NB4 (cell line): ENCODE results near the gene AP1G1.
"Not testable (repeated sequence)": the region's sequence is repeated elsewhere in the genome, so short reads cannot be mapped to it uniquely, and the experiment has no call there.

ENCODE experiments used
- DNase-seq: peaks from one replicate; pipeline ENCODE4 v3.0.0; 2010; ENCODE audit warnings: low read depth
- H3K4me3 ChIP-seq: one replicate; pipeline ENCODE4 v1.5.1; 2011; ENCODE audit warnings: mild to moderate bottlenecking, low read depth, low read length, moderate library complexity
- MYC ChIP-seq: IDR thresholded peaks from 2 replicates; pipeline ENCODE4 v1.6.1; 2011; ENCODE audit warnings: low read depth, low read length
- POLR2A ChIP-seq: IDR thresholded peaks from 2 replicates; pipeline ENCODE4 v1.6.1; 2011; ENCODE audit warnings: mild to moderate bottlenecking; ENCODE audit not compliant: insufficient read length; ENCODE audit errors: extremely low read depth
- TF ChIP-seq, protein P1 (sequence below): IDR thresholded peaks from 2 replicates; pipeline ENCODE4 v1.6.1; 2011; ENCODE audit warnings: low read depth, low read length
- TF ChIP-seq, protein P2 (sequence below): IDR thresholded peaks from one replicate; pipeline ENCODE4 v1.5.1; 2012; ENCODE audit warnings: low read depth, low read length

The AP1G1 gene

DNA sequence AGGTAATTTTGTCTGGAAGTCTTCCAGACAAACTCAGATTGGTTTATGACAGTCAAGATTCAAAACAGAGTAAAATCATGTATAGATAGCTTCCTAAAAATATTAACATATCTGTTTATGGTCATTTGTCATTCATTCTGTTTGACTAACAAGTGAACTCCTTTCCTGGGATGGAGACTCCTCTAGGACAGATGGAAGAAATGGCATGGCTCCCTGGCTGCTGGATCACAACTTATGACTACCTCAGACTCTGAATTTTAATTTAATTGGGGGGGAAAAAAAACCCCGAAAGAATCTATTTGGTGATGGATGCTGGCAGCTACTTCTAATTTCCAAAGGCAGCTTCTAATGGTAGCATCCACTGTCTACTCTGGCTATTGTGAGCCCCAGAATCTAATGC is 118.7 kb downstream of the AP1G1 start:
- DNase-seq: no peak
- no peak overlapping the region for H3K4me3 ChIP-seq
- TF ChIP-seq, protein P1, sequence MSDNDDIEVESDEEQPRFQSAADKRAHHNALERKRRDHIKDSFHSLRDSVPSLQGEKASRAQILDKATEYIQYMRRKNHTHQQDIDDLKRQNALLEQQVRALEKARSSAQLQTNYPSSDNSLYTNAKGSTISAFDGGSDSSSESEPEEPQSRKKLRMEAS: no peak
- TF ChIP-seq POLR2A: no peak
- no peak for TF ChIP-seq MYC
- TF ChIP-seq, protein P2, sequence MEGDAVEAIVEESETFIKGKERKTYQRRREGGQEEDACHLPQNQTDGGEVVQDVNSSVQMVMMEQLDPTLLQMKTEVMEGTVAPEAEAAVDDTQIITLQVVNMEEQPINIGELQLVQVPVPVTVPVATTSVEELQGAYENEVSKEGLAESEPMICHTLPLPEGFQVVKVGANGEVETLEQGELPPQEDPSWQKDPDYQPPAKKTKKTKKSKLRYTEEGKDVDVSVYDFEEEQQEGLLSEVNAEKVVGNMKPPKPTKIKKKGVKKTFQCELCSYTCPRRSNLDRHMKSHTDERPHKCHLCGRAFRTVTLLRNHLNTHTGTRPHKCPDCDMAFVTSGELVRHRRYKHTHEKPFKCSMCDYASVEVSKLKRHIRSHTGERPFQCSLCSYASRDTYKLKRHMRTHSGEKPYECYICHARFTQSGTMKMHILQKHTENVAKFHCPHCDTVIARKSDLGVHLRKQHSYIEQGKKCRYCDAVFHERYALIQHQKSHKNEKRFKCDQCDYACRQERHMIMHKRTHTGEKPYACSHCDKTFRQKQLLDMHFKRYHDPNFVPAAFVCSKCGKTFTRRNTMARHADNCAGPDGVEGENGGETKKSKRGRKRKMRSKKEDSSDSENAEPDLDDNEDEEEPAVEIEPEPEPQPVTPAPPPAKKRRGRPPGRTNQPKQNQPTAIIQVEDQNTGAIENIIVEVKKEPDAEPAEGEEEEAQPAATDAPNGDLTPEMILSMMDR: no peak

DNA sequence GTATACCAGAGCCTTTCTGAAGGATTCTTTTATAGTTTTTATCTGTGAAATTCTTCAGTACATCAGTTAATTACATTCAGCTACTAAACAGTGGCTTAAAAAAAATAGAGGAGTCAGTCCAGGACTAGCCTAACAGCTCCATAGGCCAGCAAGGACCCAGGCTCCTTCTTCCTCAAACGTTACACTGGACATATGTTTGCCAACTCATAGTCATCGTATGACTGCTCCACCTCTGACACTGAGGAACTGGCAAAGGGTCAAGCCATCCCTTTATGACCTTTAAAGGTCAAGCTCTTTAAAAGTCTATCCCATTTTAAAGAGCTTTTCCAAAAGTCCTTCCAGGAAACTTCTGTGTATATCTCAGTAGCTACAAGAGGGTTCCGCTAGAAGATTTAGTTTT is 120.8 kb downstream of the AP1G1 start:
- no peak overlapping the region for H3K4me3 ChIP-seq
- DNase-seq: no peak
- TF ChIP-seq MYC: no peak
- TF ChIP-seq, protein P2: no peak
- TF ChIP-seq, protein P1: no peak
- TF ChIP-seq POLR2A: no peak

GRCh38 chr16:71684280-71684679 is 124.4 kb downstream of the AP1G1 start:
- H3K4me3 ChIP-seq, DNase-seq: not testable (repeated sequence)

DNA sequence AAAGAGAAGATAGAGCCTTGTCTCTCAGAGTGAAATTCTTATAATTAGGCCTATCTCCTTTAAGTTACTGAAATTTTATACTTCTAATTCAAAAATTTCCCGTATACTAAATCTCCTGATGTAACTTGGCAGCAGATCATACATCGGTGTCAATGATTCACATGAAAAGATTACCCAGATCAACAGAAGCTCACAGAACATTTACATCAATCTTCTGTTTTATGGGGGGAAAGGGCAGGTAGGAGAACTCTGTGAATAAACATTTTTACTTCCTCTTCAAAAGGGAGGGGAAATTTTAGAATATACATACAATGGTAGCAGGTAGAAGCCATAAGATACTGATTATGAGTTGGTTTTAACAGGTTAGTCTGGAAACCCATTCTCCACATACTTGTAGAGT is 127.3 kb downstream of the AP1G1 start:
- H3K4me3 ChIP-seq: no peak overlapping the region
- no peak for TF ChIP-seq MYC
- TF ChIP-seq, protein P1: no peak
- TF ChIP-seq POLR2A: no peak
- TF ChIP-seq, protein P2: no peak
- DNase-seq: no peak
